MM.1S (cell line): ENCODE data around the gene HSD17B8.

Source experiments
- DNase-seq: peaks from one replicate; pipeline ENCODE4 v3.0.0-alpha.2; 2015
- H2AFZ ChIP-seq: fragments of 300-600 bp; sonication (generic); 2 replicates; pipeline ENCODE4 v1.6.0; 2016; ENCODE audit warnings: antibody characterized with exemption, low read length
- H3F3A ChIP-seq: fragments of 300-600 bp; sonication (generic); 2 replicates; pipeline ENCODE4 v1.6.1; 2016; ENCODE audit warnings: mild to moderate bottlenecking, antibody characterized with exemption, low read length, moderate library complexity, mixed read lengths; ENCODE audit not compliant: insufficient read depth
- H3K27ac ChIP-seq: fragments of 300-600 bp; sonication (generic); 2 replicates; pipeline ENCODE4 v1.5.1; 2016; ENCODE audit warnings: mild to moderate bottlenecking, low read length
- H3K27me3 ChIP-seq: fragments of 300-600 bp; sonication (generic); replicated peaks from 2 replicates; pipeline ENCODE4 v1.6.0; 2016; ENCODE audit warnings: low read length; ENCODE audit not compliant: insufficient read depth
- H3K36me3 ChIP-seq: fragments of 300-600 bp; sonication (generic); replicated peaks from 2 replicates; pipeline ENCODE4 v1.6.1; 2016; ENCODE audit warnings: mild to moderate bottlenecking, low read length, mixed read lengths; ENCODE audit not compliant: insufficient read depth
- H3K4me1 ChIP-seq: fragments of 300-600 bp; sonication (generic); 2 replicates; pipeline ENCODE4 v1.6.1; 2016; ENCODE audit warnings: low read length, mixed read lengths
- H3K4me2 ChIP-seq: fragments of 300-600 bp; sonication (generic); 2 replicates; pipeline ENCODE4 v1.6.0; 2016; ENCODE audit warnings: low read depth, low read length
- H3K4me3 ChIP-seq: fragments of 300-600 bp; sonication (generic); 2 replicates; pipeline ENCODE4 v1.5.1; 2016; ENCODE audit warnings: low read length, mixed read lengths
- H3K79me2 ChIP-seq: fragments of 300-600 bp; sonication (generic); 2 replicates; pipeline ENCODE4 v1.6.1; 2016; ENCODE audit warnings: mixed run types, low read length, mixed read lengths
- H3K9ac ChIP-seq: fragments of 300-600 bp; sonication (generic); 2 replicates; pipeline ENCODE4 v1.6.1; 2016; ENCODE audit warnings: low read length, mixed read lengths
- H3K9me2 ChIP-seq: fragments of 300-600 bp; sonication (generic); replicated peaks from 2 replicates; pipeline ENCODE4 v1.6.1; 2016; ENCODE audit warnings: mild to moderate bottlenecking, low read length, mixed read lengths; ENCODE audit not compliant: insufficient read depth
- H3K9me3 ChIP-seq: fragments of 300-600 bp; sonication (generic); replicated peaks from 2 replicates; pipeline ENCODE4 v1.6.1; 2016; ENCODE audit warnings: mild to moderate bottlenecking, low read length, mixed read lengths; ENCODE audit not compliant: insufficient read depth
- H4K20me1 ChIP-seq: fragments of 300-600 bp; sonication (generic); 2 replicates; pipeline ENCODE4 v1.6.1; 2016; ENCODE audit warnings: mild to moderate bottlenecking, low read length, moderate library complexity, mixed read lengths; ENCODE audit not compliant: insufficient read depth
- EZH2 ChIP-seq: fragments of 300-600 bp; sonication (generic); optimal IDR thresholded peaks from 2 replicates; pipeline ENCODE3; 2017; ENCODE audit warnings: low read depth, mild to moderate bottlenecking, antibody characterized with exemption, low read length, mixed read lengths
- EZH2phosphoT487 ChIP-seq: fragments of 300-600 bp; sonication (generic); IDR thresholded peaks from 2 replicates; pipeline ENCODE4 v1.6.1; 2018; ENCODE audit warnings: antibody characterized with exemption, low read length
- TF ChIP-seq, protein P1 (sequence below): fragments of 300-600 bp; sonication (generic); IDR thresholded peaks from 2 replicates; pipeline ENCODE4 v1.5.1; 2016; ENCODE audit warnings: antibody characterized with exemption, low read length, mixed read lengths

HSD17B8 gene

DNA sequence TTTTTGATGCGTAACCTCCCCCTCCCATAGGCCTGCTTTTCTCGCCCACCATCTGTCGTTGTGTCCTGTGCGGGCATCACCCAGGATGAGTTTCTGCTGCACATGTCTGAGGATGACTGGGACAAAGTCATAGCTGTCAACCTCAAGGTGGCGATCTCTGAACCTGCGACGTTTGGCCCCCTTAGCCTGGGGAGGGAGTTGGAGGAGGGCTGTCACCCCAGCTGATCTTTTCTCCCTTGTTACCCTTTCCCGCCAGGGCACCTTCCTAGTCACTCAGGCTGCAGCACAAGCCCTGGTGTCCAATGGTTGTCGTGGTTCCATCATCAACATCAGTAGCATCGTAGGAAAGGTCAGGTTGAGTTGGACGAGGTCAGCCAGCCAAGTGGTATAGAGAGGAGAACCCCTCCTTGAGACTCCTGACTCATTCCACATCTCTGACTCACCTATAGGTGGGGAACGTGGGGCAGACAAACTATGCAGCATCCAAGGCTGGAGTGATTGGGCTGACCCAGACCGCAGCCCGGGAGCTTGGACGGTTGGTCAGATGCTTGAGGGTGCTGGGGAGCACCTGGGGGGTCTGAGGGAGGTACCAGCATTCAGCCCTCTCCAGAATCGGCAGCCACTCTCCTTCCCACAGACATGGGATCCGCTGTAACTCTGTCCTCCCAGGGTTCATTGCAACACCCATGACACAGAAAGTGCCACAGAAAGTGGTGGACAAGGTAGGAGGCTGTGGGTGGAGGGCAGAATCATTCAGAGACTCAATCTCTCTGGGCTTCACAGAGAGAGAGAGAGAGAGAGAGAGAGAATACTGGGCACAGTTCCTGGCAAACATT, 954 bp downstream of the HSD17B8 start:
- H2AFZ ChIP-seq, result peak overlapping the region; percentile 94
- H3K4me1 ChIP-seq, result peaks cover 36% of the 10 kb centered on the region
- H3K27ac ChIP-seq, result peak overlapping the region; percentile 56; the same call in 1 of the 2 replicates
- H3F3A ChIP-seq, result peaks cover 14% of the 10 kb centered on the region; the same call in 1 of the 2 replicates
- no peaks in the 10 kb centered on the region for H4K20me1 ChIP-seq
- H3K4me3 ChIP-seq, result peak overlapping the region; percentile 97
- no peak for TF ChIP-seq EZH2
- TF ChIP-seq, protein P1, sequence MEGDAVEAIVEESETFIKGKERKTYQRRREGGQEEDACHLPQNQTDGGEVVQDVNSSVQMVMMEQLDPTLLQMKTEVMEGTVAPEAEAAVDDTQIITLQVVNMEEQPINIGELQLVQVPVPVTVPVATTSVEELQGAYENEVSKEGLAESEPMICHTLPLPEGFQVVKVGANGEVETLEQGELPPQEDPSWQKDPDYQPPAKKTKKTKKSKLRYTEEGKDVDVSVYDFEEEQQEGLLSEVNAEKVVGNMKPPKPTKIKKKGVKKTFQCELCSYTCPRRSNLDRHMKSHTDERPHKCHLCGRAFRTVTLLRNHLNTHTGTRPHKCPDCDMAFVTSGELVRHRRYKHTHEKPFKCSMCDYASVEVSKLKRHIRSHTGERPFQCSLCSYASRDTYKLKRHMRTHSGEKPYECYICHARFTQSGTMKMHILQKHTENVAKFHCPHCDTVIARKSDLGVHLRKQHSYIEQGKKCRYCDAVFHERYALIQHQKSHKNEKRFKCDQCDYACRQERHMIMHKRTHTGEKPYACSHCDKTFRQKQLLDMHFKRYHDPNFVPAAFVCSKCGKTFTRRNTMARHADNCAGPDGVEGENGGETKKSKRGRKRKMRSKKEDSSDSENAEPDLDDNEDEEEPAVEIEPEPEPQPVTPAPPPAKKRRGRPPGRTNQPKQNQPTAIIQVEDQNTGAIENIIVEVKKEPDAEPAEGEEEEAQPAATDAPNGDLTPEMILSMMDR, result peak; percentile 46
- no peak for TF ChIP-seq EZH2phosphoT487
- no peaks in the 10 kb centered on the region for H3K9me2 ChIP-seq
- peak overlapping the region; percentile 94 for H3K9ac ChIP-seq
- DNase-seq, result peak; percentile 29
- H3K9me3 ChIP-seq, result no peaks in the 10 kb centered on the region
- no peaks in the 10 kb centered on the region for H3K36me3 ChIP-seq
- peak overlapping the region; percentile 84 for H3K4me2 ChIP-seq
- peaks cover 23% of the 10 kb centered on the region for H3K79me2 ChIP-seq
- H3K27me3 ChIP-seq, result no peaks in the 10 kb centered on the region

DNA sequence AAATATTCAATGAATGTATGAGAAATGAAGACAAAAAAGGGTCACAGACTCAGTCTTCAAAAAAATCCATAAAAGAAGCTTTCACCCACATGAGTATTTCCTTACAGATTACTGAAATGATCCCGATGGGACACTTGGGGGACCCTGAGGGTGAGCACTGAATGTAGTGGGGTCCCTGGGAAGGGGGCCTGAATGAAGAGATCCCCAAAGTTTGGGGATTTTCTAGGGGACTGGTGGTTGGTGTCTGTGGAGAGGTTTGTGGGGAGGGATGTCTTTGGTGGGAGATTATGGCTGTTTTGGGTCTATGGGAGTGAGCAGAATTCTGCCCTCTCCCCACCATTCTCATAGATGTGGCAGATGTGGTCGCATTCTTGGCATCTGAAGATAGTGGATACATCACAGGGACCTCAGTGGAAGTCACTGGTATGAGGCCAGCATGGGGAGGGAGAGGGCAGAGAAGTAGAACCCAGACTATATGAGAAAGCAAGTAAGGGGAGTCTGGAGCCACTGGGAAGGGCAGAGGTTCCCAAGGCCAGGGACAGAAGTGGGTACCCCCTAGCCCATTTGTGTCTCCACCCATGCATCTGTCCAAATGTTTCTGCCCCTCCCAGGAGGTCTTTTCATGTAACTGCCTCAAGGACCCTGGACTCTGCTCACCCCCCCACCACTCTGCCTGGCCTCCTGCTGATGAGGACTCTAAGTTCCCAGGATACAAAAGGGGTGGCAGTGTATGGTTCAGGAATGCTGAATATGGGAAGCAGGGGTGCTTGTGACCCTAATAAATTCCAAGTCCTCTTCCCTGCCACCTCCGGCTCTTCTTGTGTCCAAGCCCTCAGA, 1.8 kb downstream of the HSD17B8 start:
- Histone ChIP-seq H3K36me3 (no peaks in the 10 kb centered on the region), H4K20me1 (no peaks in the 10 kb centered on the region), H3K4me1 (peaks cover 36% of the 10 kb centered on the region), H3K9me3 (no peaks in the 10 kb centered on the region), H3K9me2 (no peaks in the 10 kb centered on the region), H3K4me3 (no peak overlapping the region), H3K27ac (no peak overlapping the region), H3K9ac (no peak overlapping the region), H2AFZ (no peak overlapping the region), H3K4me2 (no peak overlapping the region), H3K79me2 (peaks cover 17% of the 10 kb centered on the region), H3K27me3 (no peaks in the 10 kb centered on the region), H3F3A (peaks cover 11% of the 10 kb centered on the region; the same call in 1 of the 2 replicates)
- no peak for DNase-seq
- TF ChIP-seq EZH2phosphoT487, result no peak
- TF ChIP-seq, protein P1, result no peak
- no peak for TF ChIP-seq EZH2

DNA sequence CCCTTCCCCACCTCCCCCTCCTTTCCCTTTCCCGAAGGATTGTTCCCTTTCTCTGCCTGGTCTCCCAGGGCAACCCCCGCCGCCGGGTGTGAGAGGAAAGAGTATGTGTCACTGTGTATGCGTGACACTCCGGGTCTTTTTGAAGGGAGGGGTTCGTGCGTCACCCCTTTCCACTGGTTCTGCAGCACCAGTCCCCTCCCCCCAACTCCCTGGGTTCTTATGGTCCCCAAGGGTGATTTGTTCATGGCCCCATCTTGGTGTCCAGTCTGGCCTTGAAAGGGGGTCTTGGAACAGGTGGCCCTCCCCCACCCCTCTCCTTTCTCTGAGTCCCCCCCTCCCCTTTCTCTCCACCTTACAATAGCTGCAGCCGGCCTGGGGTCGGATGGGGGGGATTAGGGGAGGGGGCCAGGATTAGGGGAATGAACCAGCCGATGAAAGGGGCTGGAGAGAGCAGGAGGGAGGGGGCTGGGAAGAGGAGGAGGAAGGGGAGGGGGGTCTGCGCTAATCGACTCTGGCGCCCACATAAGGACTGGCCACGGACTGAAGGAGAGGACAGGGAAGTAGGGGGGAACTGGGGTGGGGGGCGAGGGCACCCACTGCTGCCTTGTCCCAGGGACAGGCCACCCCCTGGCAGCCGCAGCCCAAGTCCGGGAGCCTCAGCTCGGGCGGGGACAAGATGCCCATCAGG, 2.6 kb downstream of the HSD17B8 start:
- H3F3A ChIP-seq, result peaks cover 11% of the 10 kb centered on the region; the same call in 1 of the 2 replicates
- H3K9ac ChIP-seq, result no peak overlapping the region
- no peaks in the 10 kb centered on the region for H3K27me3 ChIP-seq
- peak overlapping the region; percentile 91 for H3K4me2 ChIP-seq
- H3K27ac ChIP-seq, result no peak overlapping the region
- H4K20me1 ChIP-seq, result no peaks in the 10 kb centered on the region
- H3K9me3 ChIP-seq, result no peaks in the 10 kb centered on the region
- TF ChIP-seq EZH2, result no peak
- no peak for TF ChIP-seq EZH2phosphoT487
- TF ChIP-seq, protein P1, result no peak
- H3K4me3 ChIP-seq, result no peak overlapping the region
- no peak for DNase-seq
- peaks cover 28% of the 10 kb centered on the region for H3K4me1 ChIP-seq
- H3K36me3 ChIP-seq, result no peaks in the 10 kb centered on the region
- no peak overlapping the region for H2AFZ ChIP-seq
- no peaks in the 10 kb centered on the region for H3K9me2 ChIP-seq
- H3K79me2 ChIP-seq, result peaks cover 10% of the 10 kb centered on the region
